DOHH2 (cell line): Measurements from ENCODE around the gene SMKR1.
"Not testable (repeated sequence)": the region's sequence is repeated elsewhere in the genome, so short reads cannot be mapped to it uniquely, and the experiment has no call there.

Experiments used
- H3F3A ChIP-seq: fragments of 200-600 bp; sonication (generic), shearing (Covaris generic); 2 replicates; pipeline ENCODE4 v1.6.0; 2016; ENCODE audit warnings: antibody characterized with exemption, mild to moderate bottlenecking; ENCODE audit not compliant: control insufficient read depth, insufficient read depth
- H3K27ac ChIP-seq: fragments of 200-600 bp; sonication (generic); 2 replicates; pipeline ENCODE4 v1.5.1; 2014; ENCODE audit warnings: low read depth, mild to moderate bottlenecking, low read length, moderate library complexity
- H3K27me3 ChIP-seq: fragments of 200-600 bp; sonication (generic); 2 replicates; pipeline ENCODE4 v1.6.1; 2014; ENCODE audit warnings: mild to moderate bottlenecking, low read length, mixed read lengths; ENCODE audit not compliant: control insufficient read depth
- H3K36me3 ChIP-seq: fragments of 200-600 bp; sonication (generic); 2 replicates; pipeline ENCODE4 v1.6.1; 2014; ENCODE audit warnings: mild to moderate bottlenecking, low read length, moderate library complexity, mixed read lengths; ENCODE audit not compliant: control insufficient read depth
- H3K4me1 ChIP-seq: fragments of 200-600 bp; sonication (generic); 2 replicates; pipeline ENCODE4 v1.6.1; 2014; ENCODE audit warnings: mild to moderate bottlenecking, low read length, mixed read lengths; ENCODE audit not compliant: control insufficient read depth
- H3K4me2 ChIP-seq: fragments of 200-600 bp; sonication (generic); 2 replicates; pipeline ENCODE4 v1.6.0; 2014; ENCODE audit warnings: mild to moderate bottlenecking, low read length, moderate library complexity
- H3K4me3 ChIP-seq: fragments of 200-600 bp; sonication (generic); 2 replicates; pipeline ENCODE4 v1.5.1; 2014; ENCODE audit warnings: mild to moderate bottlenecking, low read length, mixed read lengths
- H3K79me2 ChIP-seq: fragments of 200-600 bp; sonication (generic); 2 replicates; pipeline ENCODE4 v1.6.1; 2014; ENCODE audit warnings: mild to moderate bottlenecking, low read length, mixed read lengths; ENCODE audit not compliant: control insufficient read depth
- H3K9me2 ChIP-seq: fragments of 200-600 bp; sonication (generic); replicated peaks from 2 replicates; pipeline ENCODE4 v1.6.1; 2014; ENCODE audit warnings: mild to moderate bottlenecking, low read length, mixed read lengths; ENCODE audit not compliant: control insufficient read depth
- H3K9me3 ChIP-seq: fragments of 200-600 bp; sonication (generic); 2 replicates; pipeline ENCODE4 v1.6.1; 2014; ENCODE audit warnings: antibody characterized with exemption, low read length, mixed read lengths; ENCODE audit not compliant: control insufficient read depth, insufficient read depth
- H4K20me1 ChIP-seq: fragments of 200-600 bp; sonication (generic); 2 replicates; pipeline ENCODE4 v1.6.0; 2014; ENCODE audit warnings: low read depth, mild to moderate bottlenecking, antibody characterized with exemption, low read length, moderate library complexity; ENCODE audit not compliant: control insufficient read depth, insufficient read depth
- EZH2phosphoT487 ChIP-seq: fragments of 200-600 bp; sonication (generic); IDR thresholded peaks from 2 replicates; pipeline ENCODE4 v1.6.1; 2017; ENCODE audit warnings: borderline replicate concordance, mild to moderate bottlenecking, antibody characterized with exemption, low read length, moderate library complexity, mixed read lengths
- TF ChIP-seq, protein P1 (sequence below): fragments of 200-600 bp; sonication (generic); IDR thresholded peaks from one replicate; pipeline ENCODE4 v1.5.1; 2014; ENCODE audit warnings: antibody characterized with exemption, mild to moderate bottlenecking, low read depth, low read length; ENCODE audit not compliant: poor library complexity, severe bottlenecking

The SMKR1 gene

DNA sequence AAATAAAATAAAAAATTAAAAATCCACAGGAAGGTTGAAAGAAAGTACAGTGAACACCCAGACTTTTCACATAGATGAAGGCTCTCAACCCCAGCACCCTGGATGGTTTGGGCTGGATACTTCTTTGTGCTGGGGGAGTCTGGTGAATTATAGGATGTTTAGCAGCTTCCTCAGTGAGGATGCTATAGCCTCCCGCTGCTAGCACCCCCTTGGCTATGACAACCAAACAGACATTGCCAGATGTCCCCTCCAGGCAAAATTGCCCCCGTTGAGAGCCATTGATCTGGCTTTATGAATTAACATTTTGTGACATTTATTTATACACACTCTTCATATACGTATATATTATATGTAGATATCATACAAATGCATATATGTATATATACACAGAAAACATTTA lies 21.6 kb downstream of the SMKR1 start:
- H3K9me2 ChIP-seq = no peaks in the 10 kb centered on the region
- no peaks in the 10 kb centered on the region for H3K4me1 ChIP-seq
- no peaks in the 10 kb centered on the region for H3K79me2 ChIP-seq
- no peaks in the 10 kb centered on the region for H3K36me3 ChIP-seq
- no peak overlapping the region for H3K4me3 ChIP-seq
- no peak overlapping the region for H3K4me2 ChIP-seq
- H3K27me3 ChIP-seq = peaks cover 9% of the 10 kb centered on the region; the same call in 1 of the 2 replicates
- H4K20me1 ChIP-seq = no peaks in the 10 kb centered on the region
- no peak for TF ChIP-seq EZH2phosphoT487
- TF ChIP-seq, protein P1, sequence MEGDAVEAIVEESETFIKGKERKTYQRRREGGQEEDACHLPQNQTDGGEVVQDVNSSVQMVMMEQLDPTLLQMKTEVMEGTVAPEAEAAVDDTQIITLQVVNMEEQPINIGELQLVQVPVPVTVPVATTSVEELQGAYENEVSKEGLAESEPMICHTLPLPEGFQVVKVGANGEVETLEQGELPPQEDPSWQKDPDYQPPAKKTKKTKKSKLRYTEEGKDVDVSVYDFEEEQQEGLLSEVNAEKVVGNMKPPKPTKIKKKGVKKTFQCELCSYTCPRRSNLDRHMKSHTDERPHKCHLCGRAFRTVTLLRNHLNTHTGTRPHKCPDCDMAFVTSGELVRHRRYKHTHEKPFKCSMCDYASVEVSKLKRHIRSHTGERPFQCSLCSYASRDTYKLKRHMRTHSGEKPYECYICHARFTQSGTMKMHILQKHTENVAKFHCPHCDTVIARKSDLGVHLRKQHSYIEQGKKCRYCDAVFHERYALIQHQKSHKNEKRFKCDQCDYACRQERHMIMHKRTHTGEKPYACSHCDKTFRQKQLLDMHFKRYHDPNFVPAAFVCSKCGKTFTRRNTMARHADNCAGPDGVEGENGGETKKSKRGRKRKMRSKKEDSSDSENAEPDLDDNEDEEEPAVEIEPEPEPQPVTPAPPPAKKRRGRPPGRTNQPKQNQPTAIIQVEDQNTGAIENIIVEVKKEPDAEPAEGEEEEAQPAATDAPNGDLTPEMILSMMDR = no peak
- H3K9me3 ChIP-seq = no peaks in the 10 kb centered on the region
- no peak overlapping the region for H3K27ac ChIP-seq
- H3F3A ChIP-seq = no peaks in the 10 kb centered on the region

- not testable (repeated sequence) for H3K27ac ChIP-seq, H3K79me2 ChIP-seq, H3K9me2 ChIP-seq, H3K4me2 ChIP-seq, H3K4me1 ChIP-seq, H3K36me3 ChIP-seq, H4K20me1 ChIP-seq, H3F3A ChIP-seq, H3K9me3 ChIP-seq, H3K4me3 ChIP-seq, H3K27me3 ChIP-seq
Observed at GRCh38 chr7:129524405-129524804, 22.1 kb downstream of the SMKR1 start.

GRCh38 chr7:129525225-129525862 lies 23.0 kb downstream of the SMKR1 start:
- no peaks in the 10 kb centered on the region for H3K4me1 ChIP-seq

DNA sequence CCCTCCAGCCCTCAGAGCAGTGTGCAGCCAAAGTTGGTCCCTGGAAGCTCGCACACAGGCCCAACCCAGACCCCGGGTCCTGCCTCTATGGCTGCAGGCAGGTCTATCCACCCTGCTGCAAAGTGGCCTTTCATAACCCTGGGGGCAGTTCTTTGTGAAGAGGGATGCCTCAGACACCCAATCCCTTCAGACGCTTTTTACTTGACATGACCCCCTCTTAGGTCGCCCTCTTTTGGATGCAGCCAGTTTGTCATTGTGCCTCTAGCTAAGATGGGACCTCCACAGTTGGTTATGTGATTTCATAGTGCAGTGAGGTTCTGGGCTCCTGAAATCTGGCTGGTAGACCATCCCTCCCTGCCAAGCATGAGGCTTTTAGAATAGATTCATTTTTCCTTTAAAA lies 27.3 kb downstream of the SMKR1 start:
- no peaks in the 10 kb centered on the region for H3F3A ChIP-seq
- no peaks in the 10 kb centered on the region for H3K9me2 ChIP-seq
- H3K79me2 ChIP-seq = no peaks in the 10 kb centered on the region
- H3K9me3 ChIP-seq = no peaks in the 10 kb centered on the region
- H3K4me2 ChIP-seq = no peak overlapping the region
- no peaks in the 10 kb centered on the region for H3K36me3 ChIP-seq
- no peaks in the 10 kb centered on the region for H3K4me1 ChIP-seq
- no peak overlapping the region for H3K4me3 ChIP-seq
- no peak for TF ChIP-seq EZH2phosphoT487
- TF ChIP-seq, protein P1 = no peak
- no peak overlapping the region for H3K27ac ChIP-seq
- no peaks in the 10 kb centered on the region for H3K27me3 ChIP-seq
- no peaks in the 10 kb centered on the region for H4K20me1 ChIP-seq

More at GRCh38 chr7:129525225-129525862, 23.0 kb downstream of the SMKR1 start:
- no peaks in the 10 kb centered on the region for H3K79me2 ChIP-seq
- no peaks in the 10 kb centered on the region for H3K9me3 ChIP-seq
- peaks cover 4% of the 10 kb centered on the region; the same call in 1 of the 2 replicates for H3K27me3 ChIP-seq
- no peak overlapping the region for H3K27ac ChIP-seq
- H3F3A ChIP-seq = no peaks in the 10 kb centered on the region
- no peaks in the 10 kb centered on the region for H4K20me1 ChIP-seq
- H3K36me3 ChIP-seq = no peaks in the 10 kb centered on the region
- no peak overlapping the region for H3K4me3 ChIP-seq
- no peak for TF ChIP-seq EZH2phosphoT487
- TF ChIP-seq, protein P1 = no peak
- no peaks in the 10 kb centered on the region for H3K9me2 ChIP-seq
- H3K4me2 ChIP-seq = no peak overlapping the region
